GM12878 (cell line): ENCODE results near the gene BLNK. TPM values are rescaled to one million over a fixed set of nuclear protein-coding genes. Genes with fewer than 3 reads are reported as not detected.
A peak's percentile ranks its signal among the peaks of the same experiment; 100 is the strongest.

Experiments used
- ATAC-seq: fragments of 200-7000 bp; cut with Tn5 transposase; 3 replicates; pipeline ENCODE4 v1.9.1; 2020; ENCODE audit warnings: mild to moderate bottlenecking, moderate library complexity
- BruUV-seq: library from RNA; stranded (reverse); fragments of 400-500 nt; replicated peaks from 2 replicates; lab custom pipeline; 2021; lab: Mats Ljungman, UMichigan
- CTCF ChIA-PET: fragments of 300-600 bp; sonication (Branson Sonifier 250); formaldehyde crosslinking; extraction: SDS; loops from one replicate; lab custom pipeline; 2021; ENCODE audit warnings: inconsistent platforms; lab: Yijun Ruan, JAX
- POLR2A ChIA-PET: fragments of 350-600 bp; formaldehyde crosslinking; extraction: SDS; loops from one replicate; lab custom pipeline; 2021; ENCODE audit warnings: inconsistent platforms; lab: Charles Lee
- RAD21 ChIA-PET: fragments of 300-600 bp; sonication (Branson Sonifier 250); formaldehyde crosslinking; loops from one replicate; lab custom pipeline; 2023; ENCODE audit warnings: antibody characterized with exemption; ENCODE audit not compliant: unreplicated experiment; lab: Charles Lee
- SMC1A ChIA-PET: fragments of 300-600 bp; sonication (Branson Sonifier 250); formaldehyde crosslinking; loops from one replicate; lab custom pipeline; 2023; ENCODE audit not compliant: unreplicated experiment, uncharacterized antibody; lab: Charles Lee
- DNase-seq: peaks from one replicate; pipeline ENCODE4 v3.0.0-alpha.2; 2011; ENCODE audit warnings: low read depth, low spot score
- FAIRE-seq: peaks from 3 replicates; lab custom pipeline; 2011; peaks lifted over from hg19 to GRCh38; lab: Jason Lieb, UNC
- H2AFZ ChIP-seq: 2 replicates; pipeline ENCODE4 v1.6.0; 2011; ENCODE audit warnings: low read depth, low read length, control low read depth; ENCODE audit not compliant: control insufficient read depth
- H3K27ac ChIP-seq: 2 replicates; pipeline ENCODE4 v1.5.1; 2011; ENCODE audit warnings: control low read depth; ENCODE audit not compliant: control insufficient read depth, insufficient read depth
- H3K27me3 ChIP-seq, 2 experiments: replicated peaks in 1 of 2; 2 replicates each; pipeline versions ENCODE4 v1.6.0 to v1.6.1; 2011; ENCODE audit warnings: low read length in 1 of 2; ENCODE audit not compliant: control insufficient read depth in 2 of 2, insufficient read depth in 2 of 2
- H3K36me3 ChIP-seq, 2 experiments: 2 replicates each; pipeline ENCODE4 v1.5.1; 2011; ENCODE audit warnings: low read length in 1 of 2; ENCODE audit not compliant: control insufficient read depth in 2 of 2, insufficient read depth in 2 of 2
- H3K4me1 ChIP-seq: 2 replicates; pipeline ENCODE4 v1.6.1; 2011; ENCODE audit warnings: mild to moderate bottlenecking, low read length, moderate library complexity, mixed read lengths; ENCODE audit not compliant: control insufficient read depth, insufficient read depth
- H3K4me2 ChIP-seq: 2 replicates; pipeline ENCODE4 v1.6.0; 2011; ENCODE audit warnings: control low read depth; ENCODE audit not compliant: control insufficient read depth, insufficient read depth
- H3K4me3 ChIP-seq: fragments of 200-600 bp; sonication (generic); 2 replicates; pipeline ENCODE4 v1.5.1; 2016
- H3K79me2 ChIP-seq: 2 replicates; pipeline ENCODE4 v1.6.0; 2011; ENCODE audit warnings: low read length; ENCODE audit not compliant: control insufficient read depth, insufficient read depth
- H3K9ac ChIP-seq: 2 replicates; pipeline ENCODE4 v1.8.0; 2011; ENCODE audit warnings: low read length, control low read depth, mixed read lengths; ENCODE audit not compliant: control insufficient read depth, insufficient read depth
- H3K9me3 ChIP-seq: replicated peaks from 3 replicates; pipeline ENCODE4 v1.5.1; 2011; ENCODE audit warnings: mild to moderate bottlenecking, low read length; ENCODE audit not compliant: control insufficient read depth, insufficient read depth
- H4K20me1 ChIP-seq: 2 replicates; pipeline ENCODE4 v1.6.0; 2011; ENCODE audit not compliant: control insufficient read depth, insufficient read depth
- ATF7 ChIP-seq: fragments of 450-650 bp; IDR thresholded peaks from 2 replicates; pipeline ENCODE4 v1.6.1; 2016; ENCODE audit warnings: low read depth, mild to moderate bottlenecking
- EED ChIP-seq: sonication (generic); IDR thresholded peaks from 2 replicates; pipeline ENCODE4 v1.6.1; 2016; ENCODE audit warnings: antibody characterized with exemption, low read depth
- RELB ChIP-seq: fragments of 450-650 bp; IDR thresholded peaks from 2 replicates; pipeline ENCODE4 v1.6.1; 2017; ENCODE audit warnings: low read depth, mild to moderate bottlenecking, moderate library complexity
- WGBS: methylation state at CpG from one replicate; pipeline ENCODE4 v1.1.6; 2016; ENCODE audit warnings: low lambda C conversion rate; ENCODE audit not compliant: insufficient replicate concordance, insufficient coverage; ENCODE audit errors: missing lambda C conversion rate; 5-methylcytosine and 5-hydroxymethylcytosine counted together
- in situ Hi-C: fragments of 300-500 bp; cut with MboI; formaldehyde crosslinking; loops from 9 replicates; pipeline ENCODE4 v1.14.3; 2018; ENCODE audit warnings: mixed read lengths
- intact Hi-C: fragments of 100-400 bp; cut with micrococcal nuclease; formaldehyde crosslinking; loops from one replicate; pipeline ENCODE4 v1.14.2; 2022; ENCODE audit not compliant: unreplicated experiment
- polyA plus RNA-seq, 11 experiments: library from polyadenylated mRNA; depleted of rRNA in 4 of 11; unstranded in 6 of 11; stranded (reverse) in 5 of 11; fragments of >200 nt; fragmentation: Nextera tagmentation in 4 of 11; fragmentation: Illumina TruSeq in 1 of 11; extraction: Ambion mirVana in 4 of 11; extraction: Trizol in 1 of 11; gene quantifications; 1 replicate in 1 of 11; 2 replicates in 10 of 11; pipeline versions ENCODE4 v1.2.1 to v1.2.3, GENCODE V29; 2011 to 2016; ENCODE audit warnings: inconsistent platforms in 2 of 11, missing spikeins in 2 of 11, low read depth in 1 of 11
- total RNA-seq, 4 experiments: library from RNA; depleted of rRNA in 3 of 4; stranded (reverse); fragments of >200 nt in 3 of 4; fragmentation: Illumina TruSeq in 1 of 4; extraction: Trizol in 1 of 4; gene quantifications; 2 replicates each; pipeline versions ENCODE4 v1.2.1 to v1.2.3, GENCODE V29; 2013 to 2021
- TF ChIP-seq, protein P1 (sequence below): IDR thresholded peaks from 2 replicates; pipeline ENCODE4 v1.6.1; 2011; ENCODE audit warnings: low read depth, mild to moderate bottlenecking, low read length, moderate library complexity, borderline replicate concordance; ENCODE audit errors: extremely low read depth
- TF ChIP-seq, protein P2 (sequence below): fragments of 150-350 bp; IDR thresholded peaks from 2 replicates; pipeline ENCODE4 v1.6.1; 2014; ENCODE audit warnings: mild to moderate bottlenecking, low read depth, low read length

Gene BLNK
- total and polyA plus RNA-seq, 10 of the 15 experiments (the other 5 are each of a cell fraction or from before 2014, with no cell fraction given), result 79.5 to 201 (median 139) TPM

DNA sequence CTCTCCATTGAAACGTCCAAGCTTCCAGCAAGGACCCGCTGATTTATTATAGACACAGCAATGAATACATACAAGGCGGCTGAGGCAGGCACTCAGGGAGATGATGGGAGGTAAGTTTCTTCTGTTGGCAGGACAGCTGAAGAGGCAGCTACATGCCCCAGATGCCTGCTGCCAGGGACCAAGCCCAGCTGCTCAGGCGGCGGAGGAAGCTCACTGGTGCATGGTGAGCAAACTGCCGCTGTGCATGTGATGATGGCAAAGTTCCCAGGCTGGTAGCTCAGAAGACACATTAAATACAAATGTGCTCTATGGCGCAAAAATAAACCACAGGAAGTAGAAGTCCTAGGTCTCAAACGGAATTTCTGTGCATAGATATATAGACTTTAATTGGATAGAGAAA lies 35.1 kb upstream of the BLNK start:
- POLR2A ChIA-PET, result interaction anchor here (0.6 kb wide), 1 partner anchor 1698 kb away, joined by 3 read pairs; no protein-coding TSS in a partner anchor

More for the DNA sequence above, 35.1 kb upstream of the BLNK start:
- Histone ChIP-seq H3K4me2 (no peak overlapping the region), H3K4me3 (no peak overlapping the region)
- no TSS peak for BruUV-seq
- TF ChIP-seq RELB (no peak), EED (no peak), ATF7 (no peak)
- TF ChIP-seq, protein P1, sequence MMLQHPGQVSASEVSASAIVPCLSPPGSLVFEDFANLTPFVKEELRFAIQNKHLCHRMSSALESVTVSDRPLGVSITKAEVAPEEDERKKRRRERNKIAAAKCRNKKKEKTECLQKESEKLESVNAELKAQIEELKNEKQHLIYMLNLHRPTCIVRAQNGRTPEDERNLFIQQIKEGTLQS, result no peak
- TF ChIP-seq, protein P2, sequence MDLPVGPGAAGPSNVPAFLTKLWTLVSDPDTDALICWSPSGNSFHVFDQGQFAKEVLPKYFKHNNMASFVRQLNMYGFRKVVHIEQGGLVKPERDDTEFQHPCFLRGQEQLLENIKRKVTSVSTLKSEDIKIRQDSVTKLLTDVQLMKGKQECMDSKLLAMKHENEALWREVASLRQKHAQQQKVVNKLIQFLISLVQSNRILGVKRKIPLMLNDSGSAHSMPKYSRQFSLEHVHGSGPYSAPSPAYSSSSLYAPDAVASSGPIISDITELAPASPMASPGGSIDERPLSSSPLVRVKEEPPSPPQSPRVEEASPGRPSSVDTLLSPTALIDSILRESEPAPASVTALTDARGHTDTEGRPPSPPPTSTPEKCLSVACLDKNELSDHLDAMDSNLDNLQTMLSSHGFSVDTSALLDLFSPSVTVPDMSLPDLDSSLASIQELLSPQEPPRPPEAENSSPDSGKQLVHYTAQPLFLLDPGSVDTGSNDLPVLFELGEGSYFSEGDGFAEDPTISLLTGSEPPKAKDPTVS, result no peak
- TF ChIP-seq, all 136 proteins: peak for 0
- no peak for DNase-seq
- Histone ChIP-seq H3K36me3 (no peaks in the 10 kb centered on the region), H3K4me1 (no peaks in the 10 kb centered on the region), H3K27me3 (peaks cover 0 to 2% of the 10 kb centered on the region in 2 experiments; a peak in 1 of 4 replicates), H3K27ac (no peak overlapping the region), H3K79me2 (no peaks in the 10 kb centered on the region), H3K9ac (no peak overlapping the region), H4K20me1 (no peaks in the 10 kb centered on the region), H2AFZ (peak overlapping the region; percentile 55; the same call in 1 of the 2 replicates), H3K9me3 (no peaks in the 10 kb centered on the region)
- ChIA-PET RAD21 (interaction anchor here (1.0 to 1.5 kb wide), 2 partner anchors 14 to 77 kb away, joined by 3 to 7 read pairs; no protein-coding TSS in a partner anchor), CTCF (interaction anchor here (0.9 to 1.3 kb wide), 4 partner anchors 30 to 290 kb away, joined by 3 to 5 read pairs (median 4); no protein-coding TSS in a partner anchor), SMC1A (interaction anchor here (0.9 kb wide), 1 partner anchor 77 kb away, joined by 4 read pairs; no protein-coding TSS in a partner anchor)
- FAIRE-seq, result no peak
- intact Hi-C loops, result no loop called here
- WGBS, result 8% methylated on average over 8 of the region's 8 CpGs
- in situ Hi-C loops, result no loop called here
- peak; percentile 53 for ATAC-seq
